Thyroid gland (tissue), 4 donors: Measurements from ENCODE around the gene CDH20. TPM values are rescaled to one million over a fixed set of nuclear protein-coding genes. Genes with fewer than 3 reads are reported as not detected.

Experiments used
- DNase-seq, 2 donors: peaks; one replicate each; pipeline ENCODE4 v3.0.0-alpha.2; 2019
- H3K27ac ChIP-seq, 3 donors: fragments of 200-600 bp; sonication (generic); 1 replicate in 2 of 3; 2 replicates in 1 of 3; pipeline ENCODE4 v1.5.1; 2016 to 2019; ENCODE audit warnings: mild to moderate bottlenecking in 1 of 3, moderate library complexity in 1 of 3
- H3K27me3 ChIP-seq: fragments of 200-600 bp; sonication (generic); one replicate; pipeline ENCODE4 v1.5.1; 2019
- H3K36me3 ChIP-seq, 2 donors: fragments of 200-600 bp; sonication (generic); one replicate each; pipeline ENCODE4 v1.5.1; 2016 to 2019
- H3K4me1 ChIP-seq, 2 donors: fragments of 200-600 bp; sonication (generic); one replicate each; pipeline ENCODE4 v1.5.1; 2017 to 2019
- H3K4me3 ChIP-seq, 3 donors: fragments of 200-600 bp; sonication (generic); replicated peaks in 1 of 3; 1 replicate in 2 of 3; 2 replicates in 1 of 3; pipeline ENCODE4 v1.5.1; 2016; ENCODE audit warnings: mild to moderate bottlenecking in 1 of 3
- H3K9me3 ChIP-seq: fragments of 200-600 bp; sonication (generic); one replicate; pipeline ENCODE4 v1.5.1; 2017
- POLR2A ChIP-seq, 2 donors: fragments of 450-650 bp; IDR thresholded peaks; one replicate each; pipeline ENCODE4 v1.6.1; 2017; ENCODE audit warnings: antibody characterized with exemption in 2 of 2, mild to moderate bottlenecking in 2 of 2, moderate library complexity in 1 of 2
- WGBS, 2 donors: methylation state at CpG; one replicate each; pipeline ENCODE4 v1.1.5; 2017; 5-methylcytosine and 5-hydroxymethylcytosine counted together
- intact Hi-C: fragments of 100-400 bp; cut with DNase I; formaldehyde crosslinking; loops from one replicate; pipeline ENCODE4 v1.15.1; 2023
- total RNA-seq, 4 donors: library from RNA; depleted of rRNA; stranded (reverse); fragments of >200 nt; gene quantifications; one replicate each; pipeline ENCODE4 v1.2.3, GENCODE V29; 2016
- TF ChIP-seq, protein P1 (sequence below), 6 experiments: fragments of 200-600 bp in 3 of 6; fragments of 450-650 bp in 3 of 6; sonication (generic) in 3 of 6; IDR thresholded peaks; one replicate each; pipeline ENCODE4 v1.5.1; 2016 to 2019; ENCODE audit warnings: antibody characterized with exemption in 6 of 6, mild to moderate bottlenecking in 2 of 6, inconsistent platforms in 1 of 6, moderate library complexity in 1 of 6

The CDH20 gene
- total RNA-seq, 4 donors from 2014 or later = 0.39 to 1.2 (median 0.65) TPM

DNA sequence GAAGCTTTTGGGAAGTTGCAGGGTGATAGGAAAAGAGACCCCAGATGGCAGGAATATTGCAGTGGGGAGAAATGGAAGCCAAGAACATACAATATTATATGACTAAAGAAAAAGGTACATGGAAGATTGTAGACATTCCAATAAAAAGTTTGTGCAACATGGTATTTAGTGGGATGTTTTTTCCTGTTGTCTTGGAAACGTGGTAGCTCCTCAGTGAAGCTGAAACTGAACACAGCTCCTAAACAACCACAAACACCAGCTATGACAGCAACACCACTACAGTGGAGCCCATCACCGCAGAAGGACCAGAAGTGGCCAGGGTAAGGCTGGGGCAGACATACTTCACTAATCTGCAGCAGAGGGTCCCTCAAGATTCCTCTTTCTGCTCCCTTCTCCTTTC is 246.8 kb downstream of the CDH20 start:
- intact Hi-C loops = loop anchor here (5.0 to 10.0 kb wide), 2 partner anchors 55 to 312 kb away; partner anchors contain the start of gene RNF152
- Histone ChIP-seq H3K36me3 (no peaks in the 10 kb centered on the region), H3K27me3 (no peaks in the 10 kb centered on the region), H3K9me3 (no peaks in the 10 kb centered on the region), H3K4me1 (peaks cover 3 to 12% of the 10 kb centered on the region in 2 donors), H3K4me3 (no peak overlapping the region), H3K27ac (no peak overlapping the region)
- TF ChIP-seq, protein P1, sequence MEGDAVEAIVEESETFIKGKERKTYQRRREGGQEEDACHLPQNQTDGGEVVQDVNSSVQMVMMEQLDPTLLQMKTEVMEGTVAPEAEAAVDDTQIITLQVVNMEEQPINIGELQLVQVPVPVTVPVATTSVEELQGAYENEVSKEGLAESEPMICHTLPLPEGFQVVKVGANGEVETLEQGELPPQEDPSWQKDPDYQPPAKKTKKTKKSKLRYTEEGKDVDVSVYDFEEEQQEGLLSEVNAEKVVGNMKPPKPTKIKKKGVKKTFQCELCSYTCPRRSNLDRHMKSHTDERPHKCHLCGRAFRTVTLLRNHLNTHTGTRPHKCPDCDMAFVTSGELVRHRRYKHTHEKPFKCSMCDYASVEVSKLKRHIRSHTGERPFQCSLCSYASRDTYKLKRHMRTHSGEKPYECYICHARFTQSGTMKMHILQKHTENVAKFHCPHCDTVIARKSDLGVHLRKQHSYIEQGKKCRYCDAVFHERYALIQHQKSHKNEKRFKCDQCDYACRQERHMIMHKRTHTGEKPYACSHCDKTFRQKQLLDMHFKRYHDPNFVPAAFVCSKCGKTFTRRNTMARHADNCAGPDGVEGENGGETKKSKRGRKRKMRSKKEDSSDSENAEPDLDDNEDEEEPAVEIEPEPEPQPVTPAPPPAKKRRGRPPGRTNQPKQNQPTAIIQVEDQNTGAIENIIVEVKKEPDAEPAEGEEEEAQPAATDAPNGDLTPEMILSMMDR (IDR thresholded peaks at IDR 0.05) = no peak
- WGBS, 2 donors = 61 to 67% methylated on average over 2 of the region's 2 CpGs
- no peak for DNase-seq

DNA sequence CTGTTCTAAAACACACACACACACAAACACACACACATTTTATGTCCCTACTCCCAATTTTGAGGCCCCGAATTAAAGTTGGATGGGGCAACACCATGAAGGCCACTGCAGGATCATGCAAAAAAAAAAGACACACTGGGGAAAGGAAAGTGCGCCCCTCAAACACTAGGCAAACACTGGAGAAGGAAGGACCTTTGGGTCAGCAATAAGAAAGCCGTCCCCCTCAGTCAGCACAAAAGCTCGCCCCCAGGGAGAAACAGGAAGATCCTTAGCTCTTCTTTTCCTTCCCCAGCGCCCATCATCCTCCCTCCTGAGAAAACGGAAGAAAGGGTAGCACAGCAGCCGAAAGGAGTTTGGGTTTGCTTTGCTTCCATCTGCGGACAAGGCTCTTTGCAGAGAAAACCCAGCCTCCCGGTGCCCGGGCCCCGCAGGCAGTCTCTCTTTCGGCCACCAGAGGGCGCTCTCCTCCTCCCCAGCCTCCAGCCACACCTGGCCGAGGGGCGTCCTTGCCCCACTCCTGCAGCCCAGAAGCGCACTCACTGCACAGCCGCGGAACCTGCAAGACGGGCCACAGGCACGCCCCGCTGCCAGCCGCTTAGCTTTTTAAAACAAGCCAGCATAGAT is 248.5 kb downstream of the CDH20 start:
- peak; percentile 80 to 83 for DNase-seq
- H3K27me3 ChIP-seq = no peaks in the 10 kb centered on the region
- H3K9me3 ChIP-seq = no peaks in the 10 kb centered on the region
- peaks cover 3 to 15% of the 10 kb centered on the region in 2 donors for H3K4me1 ChIP-seq
- TF ChIP-seq, protein P1 (IDR thresholded peaks at IDR 0.05) = peak; percentile 89 to 99 (median 96)
- TF ChIP-seq POLR2A (IDR thresholded peaks at IDR 0.05) = no peak
- no peaks in the 10 kb centered on the region for H3K36me3 ChIP-seq
- peak overlapping the region in 1 of 3 donors; percentile 27 for H3K4me3 ChIP-seq
- 8% methylated on average over 14 to 21 of the region's 22 CpGs for whole genome bisulfite sequencing, 2 donors
- peak overlapping the region in 2 of 3 donors; percentile 44 to 48 for H3K27ac ChIP-seq
- intact Hi-C loops = loop anchor here (5.0 to 10.0 kb wide), 2 partner anchors 53 to 311 kb away; partner anchors contain the start of gene RNF152

DNA sequence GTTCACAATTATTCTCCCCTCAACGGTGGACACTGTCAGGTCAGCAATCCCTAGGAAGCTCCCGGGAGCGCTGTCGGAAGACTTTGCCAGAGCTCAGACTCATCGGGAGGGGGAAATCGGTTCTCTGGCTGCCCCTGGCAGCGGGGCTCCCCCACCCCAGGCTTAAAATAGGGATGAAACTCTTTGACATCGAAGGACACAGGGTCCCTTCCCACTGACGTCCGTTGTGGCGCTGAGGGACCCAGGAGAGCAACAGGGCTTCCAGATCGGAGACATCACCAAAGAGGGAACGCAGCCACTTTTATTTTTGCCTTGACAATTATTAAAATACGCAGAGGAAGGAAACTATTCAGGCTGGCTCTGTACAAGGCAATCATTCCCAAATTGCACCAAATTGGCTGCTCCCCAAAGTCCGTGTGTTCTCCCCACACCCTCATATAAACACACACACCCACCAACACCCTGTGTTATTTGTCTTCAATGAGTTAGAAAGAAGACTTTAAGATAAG is 249.0 kb downstream of the CDH20 start:
- Histone ChIP-seq H3K27me3 (no peaks in the 10 kb centered on the region), H3K9me3 (no peaks in the 10 kb centered on the region), H3K4me1 (peaks cover 5 to 21% of the 10 kb centered on the region in 2 donors), H3K36me3 (no peaks in the 10 kb centered on the region), H3K27ac (peak overlapping the region in 2 of 3 donors; percentile 44 to 48), H3K4me3 (peak overlapping the region in 1 of 3 donors; percentile 27)
- no peak for DNase-seq
- intact Hi-C loops = loop anchor here (5.0 to 10.0 kb wide), 2 partner anchors 53 to 310 kb away; partner anchors contain the start of gene RNF152
- TF ChIP-seq, protein P1 (IDR thresholded peaks at IDR 0.05) = no peak
- no peak for TF ChIP-seq POLR2A (IDR thresholded peaks at IDR 0.05)
- WGBS, 2 donors = 13 to 19% methylated on average over 12 to 14 of the region's 15 CpGs

DNA sequence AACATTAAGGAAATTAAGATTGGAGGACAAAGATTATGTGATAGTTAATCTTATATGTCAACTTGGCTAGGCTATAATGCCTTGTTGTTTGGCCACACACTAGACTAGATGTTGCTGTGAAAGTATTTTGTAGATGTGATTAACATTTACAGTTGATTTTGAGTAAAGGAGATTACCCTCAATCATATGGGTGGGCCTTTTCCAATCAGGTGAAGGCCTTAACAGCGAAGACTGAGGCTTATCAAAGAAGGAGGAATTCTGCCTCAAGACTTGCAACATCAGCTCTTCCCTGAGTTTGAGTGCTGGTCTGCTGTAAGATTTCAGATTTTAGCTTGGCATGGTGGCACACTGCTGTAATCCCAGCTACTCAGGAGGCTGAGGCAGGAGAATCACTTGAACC is 250.3 kb downstream of the CDH20 start:
- Histone ChIP-seq H3K9me3 (no peaks in the 10 kb centered on the region), H3K27me3 (no peaks in the 10 kb centered on the region), H3K4me1 (peaks cover 9 to 33% of the 10 kb centered on the region in 2 donors), H3K27ac (no peak overlapping the region), H3K36me3 (no peaks in the 10 kb centered on the region), H3K4me3 (no peak overlapping the region)
- DNase-seq = no peak
- WGBS, 2 donors = 100% methylated on average over 1 of the region's 1 CpG
- no peak for TF ChIP-seq POLR2A (IDR thresholded peaks at IDR 0.05)
- TF ChIP-seq, protein P1 (IDR thresholded peaks at IDR 0.05) = no peak
- intact Hi-C loops = loop anchor here (5.0 to 10.0 kb wide), 2 partner anchors 51 to 309 kb away; partner anchors contain the start of gene RNF152

DNA sequence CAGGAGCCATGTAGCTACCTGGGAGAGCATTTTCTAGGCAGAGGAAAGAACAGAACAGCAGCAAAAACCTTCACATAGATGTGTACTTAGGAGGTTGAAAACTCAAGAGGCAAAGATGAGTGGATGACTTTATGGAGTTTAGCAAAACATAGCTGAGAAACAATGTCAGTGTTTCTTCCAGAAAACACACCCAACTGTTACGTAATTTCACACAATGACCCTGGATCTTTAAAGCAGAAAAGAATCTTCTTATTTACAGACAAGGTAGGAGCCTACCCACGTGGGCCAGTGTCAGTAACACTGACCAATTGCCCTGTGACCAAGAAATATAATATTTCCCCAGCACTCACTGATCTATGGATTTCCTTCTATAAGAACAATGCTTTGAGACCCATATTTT is 254.6 kb downstream of the CDH20 start:
- no peaks in the 10 kb centered on the region for H3K36me3 ChIP-seq
- intact Hi-C loops = loop anchor here (10.0 kb wide), 1 partner anchor 47 kb away; no protein-coding TSS in a partner anchor
- no peak overlapping the region for H3K4me3 ChIP-seq
- H3K27me3 ChIP-seq = no peaks in the 10 kb centered on the region
- H3K9me3 ChIP-seq = no peaks in the 10 kb centered on the region
- DNase-seq = no peak
- H3K27ac ChIP-seq = peak overlapping the region in 2 of 3 donors; percentile 43 to 45
- 24 to 34% methylated on average over 2 of the region's 2 CpGs for WGBS, 2 donors
- TF ChIP-seq POLR2A (IDR thresholded peaks at IDR 0.05) = no peak
- TF ChIP-seq, protein P1 (IDR thresholded peaks at IDR 0.05) = no peak
- H3K4me1 ChIP-seq = peaks cover 6 to 21% of the 10 kb centered on the region in 2 donors
